Neural progenitor cell (in vitro differentiated cells): ENCODE measurements around the gene OLR1.

ENCODE experiments used
- EZH2 ChIP-seq: fragments of 200-600 bp; sonication (generic); IDR thresholded peaks from 2 replicates; pipeline ENCODE4 v1.6.1; 2017; ENCODE audit warnings: antibody characterized with exemption, mild to moderate bottlenecking, moderate library complexity
- TF ChIP-seq, protein P1 (sequence below): fragments of 200-600 bp; sonication (generic); IDR thresholded peaks from 2 replicates; pipeline ENCODE4 v1.5.1; 2017; ENCODE audit warnings: antibody characterized with exemption, mild to moderate bottlenecking

DNA sequence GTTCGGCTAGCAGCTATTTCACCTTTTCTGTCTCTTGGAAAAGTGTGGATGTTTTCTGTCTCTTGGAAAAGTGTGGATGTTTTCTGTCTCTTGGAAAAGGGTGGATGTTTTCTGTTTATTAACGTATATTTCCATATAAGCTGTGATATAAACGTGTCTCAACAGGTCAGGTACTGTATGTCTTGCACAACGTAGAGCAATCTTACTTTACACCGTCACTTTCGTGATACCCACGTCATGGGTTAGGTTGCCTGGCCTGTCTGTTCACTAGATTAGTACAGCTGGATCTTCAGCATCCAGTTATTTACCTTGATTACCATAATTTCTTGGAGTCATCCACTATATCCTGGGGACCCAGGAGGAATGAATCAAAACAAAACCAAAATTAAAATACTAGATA, 56.0 kb downstream of the OLR1 start:
- TF ChIP-seq, protein P1, sequence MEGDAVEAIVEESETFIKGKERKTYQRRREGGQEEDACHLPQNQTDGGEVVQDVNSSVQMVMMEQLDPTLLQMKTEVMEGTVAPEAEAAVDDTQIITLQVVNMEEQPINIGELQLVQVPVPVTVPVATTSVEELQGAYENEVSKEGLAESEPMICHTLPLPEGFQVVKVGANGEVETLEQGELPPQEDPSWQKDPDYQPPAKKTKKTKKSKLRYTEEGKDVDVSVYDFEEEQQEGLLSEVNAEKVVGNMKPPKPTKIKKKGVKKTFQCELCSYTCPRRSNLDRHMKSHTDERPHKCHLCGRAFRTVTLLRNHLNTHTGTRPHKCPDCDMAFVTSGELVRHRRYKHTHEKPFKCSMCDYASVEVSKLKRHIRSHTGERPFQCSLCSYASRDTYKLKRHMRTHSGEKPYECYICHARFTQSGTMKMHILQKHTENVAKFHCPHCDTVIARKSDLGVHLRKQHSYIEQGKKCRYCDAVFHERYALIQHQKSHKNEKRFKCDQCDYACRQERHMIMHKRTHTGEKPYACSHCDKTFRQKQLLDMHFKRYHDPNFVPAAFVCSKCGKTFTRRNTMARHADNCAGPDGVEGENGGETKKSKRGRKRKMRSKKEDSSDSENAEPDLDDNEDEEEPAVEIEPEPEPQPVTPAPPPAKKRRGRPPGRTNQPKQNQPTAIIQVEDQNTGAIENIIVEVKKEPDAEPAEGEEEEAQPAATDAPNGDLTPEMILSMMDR: no peak
- TF ChIP-seq EZH2: no peak
